ENCODE results near the gene TTLL8. TPM values are rescaled to one million over a fixed set of nuclear protein-coding genes. Genes with fewer than 3 reads are reported as not detected.
A peak's percentile ranks its signal among the peaks of the same experiment; 100 is the strongest.
"Not testable (repeated sequence)": the region's sequence is repeated elsewhere in the genome, so short reads cannot be mapped to it uniquely, and the experiment has no call there.

TTLL8 gene
- not detected for polyA plus RNA-seq (2013, experiment 1 of 2; ENCODE audit: insufficient read length)
- not detected for polyA plus RNA-seq (2013, experiment 2 of 2; ENCODE audit: insufficient read length)

- no peak for DNase-seq
These were observed at the start of gene TTLL8 for GRCh38 chr22:50058061-50058905. Gene TTLL8, minus strand, starts transcription at chr22:50058298.

DNA sequence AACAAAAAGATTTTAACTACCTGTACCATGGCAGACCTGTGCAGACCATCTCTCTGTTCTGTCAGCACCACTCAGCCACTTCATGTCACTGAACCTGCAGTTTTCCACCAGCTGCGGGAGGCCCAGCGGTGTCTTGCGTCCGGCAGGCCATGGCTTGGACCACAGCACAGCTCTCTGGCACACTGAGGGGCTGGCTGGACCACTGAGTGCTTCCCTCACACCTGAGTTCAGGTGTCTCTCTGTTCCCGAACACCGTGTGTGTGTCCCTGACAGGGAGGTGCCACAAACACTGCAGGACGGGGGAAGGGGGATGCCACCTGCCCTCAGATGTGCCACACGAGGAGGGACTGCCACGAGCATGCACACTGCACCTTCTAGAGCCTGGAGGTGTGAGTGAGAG, 49.4 kb upstream of the TTLL8 start:
- no peak for DNase-seq

GRCh38 chr22:50105208-50106100, 47.4 kb upstream of the TTLL8 start:
- peak; percentile 61 for DNase-seq

GRCh38 chr22:50104141-50104544, 46.0 kb upstream of the TTLL8 start:
- no peak for DNase-seq

GRCh38 chr22:50102946-50103345, 44.8 kb upstream of the TTLL8 start:
- DNase-seq: no peak

DNA sequence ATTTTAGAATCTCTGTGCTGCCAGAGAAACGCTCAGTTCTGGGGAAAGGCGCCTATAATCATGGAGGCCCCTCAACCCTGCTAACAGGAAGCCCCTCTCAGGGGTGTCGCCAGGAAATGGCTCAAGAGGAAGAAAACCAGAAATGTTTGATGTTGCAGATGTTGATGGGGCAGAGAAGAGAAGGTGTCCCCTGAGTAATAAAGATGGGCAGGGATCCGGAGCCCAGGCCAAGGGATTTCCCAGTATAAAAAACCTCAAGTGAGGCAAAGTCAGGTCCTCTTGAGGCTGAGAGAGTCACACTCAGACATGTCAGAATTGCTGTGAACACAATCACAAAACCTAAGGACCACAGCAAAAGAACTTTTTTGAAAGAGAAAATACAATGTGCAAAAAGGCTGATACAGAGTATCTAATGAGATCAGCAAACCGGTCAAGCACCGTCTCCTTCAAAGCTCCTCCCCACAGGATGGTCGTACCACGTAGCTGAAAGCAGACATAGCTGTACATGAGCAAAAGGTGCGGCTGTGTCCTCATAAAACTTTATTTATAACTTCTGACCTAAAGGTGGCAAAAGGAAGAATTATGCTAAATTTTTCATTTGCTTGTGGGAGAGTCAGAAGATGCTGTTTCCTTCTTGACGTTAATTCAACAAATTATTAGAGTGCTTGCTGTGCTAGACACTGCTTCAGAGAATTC, 43.9 kb upstream of the TTLL8 start:
- DNase-seq: no peak

- DNase-seq: no peak
These were observed 40.0 kb upstream of the TTLL8 start for GRCh38 chr22:50098052-50098451.

DNA sequence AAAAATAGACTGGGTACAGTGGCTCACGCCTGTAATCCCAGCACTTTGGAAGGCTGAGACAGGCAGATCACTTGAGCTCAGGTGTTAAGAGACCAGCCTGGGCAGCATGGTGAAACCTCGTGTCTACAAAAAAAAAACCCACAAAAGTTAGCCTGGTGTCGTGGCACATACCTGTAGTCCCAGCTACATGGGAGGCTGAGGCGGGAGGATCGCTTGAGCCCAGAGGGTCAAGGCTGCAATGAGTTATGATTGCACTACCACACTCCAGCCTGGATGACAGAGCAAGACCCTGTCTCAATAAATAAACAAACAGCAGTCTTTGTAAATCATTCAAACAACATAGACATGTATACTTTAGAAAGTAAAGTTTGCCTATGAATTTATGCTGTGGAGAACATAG, 34.2 kb upstream of the TTLL8 start:
- DNase-seq: no peak

- DNase-seq: no peak
These were observed 33.1 kb upstream of the TTLL8 start for GRCh38 chr22:50091092-50091768.

DNA sequence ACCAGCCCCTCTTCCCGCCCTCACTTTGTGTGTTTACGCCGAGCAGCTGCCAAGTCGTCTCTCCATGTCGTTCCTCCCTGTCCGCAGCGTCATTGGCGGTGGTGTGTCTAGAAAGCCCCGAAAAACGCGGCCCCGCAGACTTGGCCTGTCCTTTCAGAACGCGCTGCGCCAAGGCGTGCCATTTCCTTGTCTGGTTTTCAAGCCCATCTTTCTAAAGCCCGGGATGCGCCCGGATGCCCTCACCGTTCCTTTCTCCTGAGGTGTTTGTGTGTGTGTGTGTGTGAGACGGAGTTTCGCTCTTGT, 32.3 kb upstream of the TTLL8 start:
- DNase-seq: no peak

DNA sequence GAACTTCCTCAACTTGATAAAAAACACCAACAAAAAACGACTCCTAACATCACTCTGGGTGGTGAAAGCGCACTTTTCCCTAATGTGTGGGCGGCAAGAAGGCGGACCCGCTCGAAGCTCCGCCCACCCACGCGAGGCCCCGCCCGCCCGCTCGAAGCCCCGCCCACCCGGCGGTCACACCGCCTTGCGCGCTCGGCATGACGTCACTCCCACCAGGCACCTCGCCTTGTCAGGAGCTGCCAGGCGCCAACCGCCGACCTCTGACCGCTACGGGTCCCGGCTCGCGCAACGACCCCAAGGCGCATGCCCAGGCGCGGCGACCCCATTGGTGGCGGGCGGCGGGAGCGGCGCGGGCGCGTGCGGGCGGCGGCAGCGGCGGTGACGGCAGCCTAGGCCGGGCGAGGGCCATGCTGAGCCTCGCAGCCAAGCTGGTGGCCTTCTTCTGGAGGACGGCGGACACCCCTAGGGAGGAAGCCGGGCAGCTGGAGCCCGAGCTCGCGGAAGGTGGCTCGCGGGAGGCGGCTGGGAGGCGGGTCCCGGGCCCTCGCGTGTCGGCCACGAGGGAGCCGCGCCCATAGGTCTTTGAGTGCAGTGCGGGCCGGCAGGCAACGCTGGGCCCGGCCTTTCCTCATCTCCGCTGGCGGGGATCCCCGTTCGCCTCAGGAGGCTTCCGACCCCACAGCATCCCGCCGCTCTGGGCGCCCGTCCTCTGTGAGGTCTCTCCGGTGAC, 31.7 kb upstream of the TTLL8 start, which contains the start of gene MOV10L1:
MOV10L1 (plus strand) TSS at position 325 of the 730 bp plus-strand sequence; CDS start at position 408, 83 bp downstream.
- DNase-seq: peak; percentile 34

DNA sequence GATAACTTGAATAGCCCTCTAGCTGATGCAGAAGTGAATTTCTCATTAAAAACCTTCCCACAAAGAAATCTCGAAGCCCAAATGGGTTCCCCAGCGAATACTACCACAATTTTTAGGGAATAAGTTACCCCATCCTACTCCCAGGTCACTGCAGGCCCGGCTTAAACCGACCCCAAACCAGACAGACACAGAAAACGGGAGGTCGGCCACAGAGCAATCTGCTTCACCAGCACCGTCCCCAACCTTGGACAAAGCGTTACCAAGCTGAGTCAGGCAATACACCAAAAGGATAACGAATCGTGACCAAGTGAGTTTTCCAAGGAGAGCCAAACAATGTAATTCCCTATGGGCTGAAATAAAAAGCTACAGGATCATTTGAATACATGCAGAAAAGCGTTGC, 31.1 kb upstream of the TTLL8 start:
- no peak for DNase-seq

GRCh38 chr22:50088096-50088495, 30.0 kb upstream of the TTLL8 start:
- no peak for DNase-seq

DNA sequence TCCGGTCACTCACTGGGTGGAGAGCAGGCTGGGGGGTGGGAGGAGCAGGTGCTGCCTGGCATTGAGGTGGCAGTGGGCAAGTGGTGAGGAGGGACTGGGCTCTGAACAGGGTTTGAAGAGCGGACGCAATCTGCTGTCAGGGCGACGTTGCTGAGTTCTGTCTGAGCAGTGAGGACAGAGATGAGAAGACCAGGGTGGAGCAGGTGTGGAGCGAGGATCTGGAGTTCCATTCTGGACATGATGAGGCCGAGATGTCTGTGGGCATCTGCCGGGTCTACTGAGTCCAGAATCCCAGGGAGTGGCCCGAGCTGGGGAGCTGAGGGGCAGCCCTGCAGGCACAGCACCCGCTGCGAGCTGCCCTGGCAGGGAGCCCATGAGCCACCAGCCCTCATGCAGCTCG, 29.5 kb upstream of the TTLL8 start:
- no peak for DNase-seq

DNA sequence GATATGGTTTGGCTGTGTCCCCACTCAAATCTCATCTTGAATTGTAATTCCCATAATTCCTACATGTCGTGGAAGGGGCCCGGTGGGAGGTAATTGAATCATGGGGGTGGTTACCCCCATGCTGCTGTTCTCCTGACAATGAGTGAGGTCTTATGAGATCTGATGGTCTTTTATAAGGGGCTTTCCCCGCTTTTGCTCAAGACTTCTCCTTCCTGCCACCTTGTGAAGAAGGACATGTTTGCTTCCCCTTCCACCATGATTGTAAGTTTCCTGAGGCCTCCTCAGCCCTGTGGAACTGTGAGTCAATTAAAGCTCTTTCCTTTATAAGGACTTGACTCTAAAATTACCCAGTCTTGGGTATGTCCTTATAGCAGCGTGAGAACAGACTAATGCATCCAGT, 28.9 kb upstream of the TTLL8 start:
- not testable (repeated sequence) for DNase-seq

GRCh38 chr22:50086526-50086925, 28.4 kb upstream of the TTLL8 start:
- peak; percentile 42 for DNase-seq

DNA sequence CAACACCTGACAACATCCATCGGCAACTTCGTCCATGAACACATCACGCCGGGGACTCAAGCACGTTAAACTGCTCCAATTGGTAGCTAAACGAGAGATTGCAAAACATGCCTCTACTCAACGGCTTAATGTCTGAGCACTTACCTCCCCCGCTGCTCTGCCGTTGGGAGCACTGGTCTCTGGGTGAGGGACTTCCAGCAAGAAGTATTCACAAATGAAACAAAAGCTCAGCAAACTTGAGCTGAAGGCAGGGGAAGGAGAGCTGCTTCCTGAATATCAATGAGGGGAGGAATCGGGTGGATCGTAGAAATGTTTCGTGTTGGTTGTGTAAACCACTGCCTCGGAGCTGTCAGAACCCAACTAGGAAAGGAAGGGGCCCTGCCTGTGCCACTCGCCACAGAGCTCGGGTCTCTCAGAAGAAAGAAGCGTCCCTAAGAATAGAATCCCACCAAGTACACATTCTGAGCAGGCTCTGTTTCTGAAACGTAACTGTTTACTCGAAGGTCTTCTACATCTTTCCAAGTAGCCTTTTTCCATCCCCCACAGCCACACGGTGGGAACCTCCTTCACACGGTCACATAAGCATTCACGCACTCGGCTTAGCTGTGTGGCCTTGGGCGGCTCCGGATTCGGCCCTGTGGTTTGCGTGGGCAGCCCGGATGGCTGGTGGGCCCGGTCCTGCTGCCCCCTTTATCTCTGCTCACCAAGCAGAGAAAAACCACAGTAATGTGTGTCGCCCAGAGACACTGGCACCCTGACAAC, 27.3 kb upstream of the TTLL8 start, which contains the start of gene MLC1:
MLC1 (minus strand) TSS at position 216 of the 762 bp plus-strand sequence. CDS start 524 bp downstream, outside the sequence.
- no peak for DNase-seq

DNA sequence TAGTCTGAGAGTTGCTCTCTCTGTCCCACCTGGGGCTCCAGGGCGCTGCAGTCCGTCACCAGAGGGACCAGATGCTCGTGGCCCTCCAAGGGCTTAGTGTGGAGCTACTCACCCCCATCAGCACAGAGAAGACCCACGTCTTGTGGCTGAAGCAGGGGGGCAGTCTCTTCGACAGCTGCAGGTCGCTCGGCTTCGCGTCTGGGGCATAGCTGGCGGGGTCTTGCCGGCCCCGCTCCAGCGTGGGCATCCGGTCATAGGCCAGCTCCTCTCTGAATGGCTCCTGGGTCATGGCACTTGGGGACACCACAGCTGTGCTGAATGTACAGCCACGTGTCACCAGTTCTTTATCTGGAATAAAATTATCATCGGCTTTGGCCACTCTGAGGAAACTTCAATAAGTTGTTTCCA, 26.5 kb upstream of the TTLL8 start:
- DNase-seq: no peak

DNA sequence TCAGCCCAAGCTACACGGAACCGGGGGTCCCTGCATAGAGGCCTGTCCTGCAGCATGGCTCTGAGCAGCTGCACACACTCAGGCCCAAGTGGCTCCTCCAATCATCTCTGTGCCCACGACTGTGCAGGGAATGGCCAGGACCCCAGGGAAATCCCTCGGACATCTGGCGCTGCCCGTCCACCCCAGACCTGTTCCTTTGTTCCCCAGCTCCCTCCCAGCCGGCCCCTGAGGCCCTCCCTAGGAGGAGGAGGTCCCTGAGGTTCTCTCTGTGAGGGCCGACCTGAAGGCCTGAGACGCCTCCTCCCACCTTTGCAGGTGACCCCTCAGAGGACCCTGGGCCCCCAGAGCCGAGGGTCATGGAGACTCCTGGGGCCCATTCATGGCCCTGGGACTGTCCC, 26.0 kb upstream of the TTLL8 start:
- no peak for DNase-seq

GRCh38 chr22:50083462-50084079, 25.5 kb upstream of the TTLL8 start:
- DNase-seq: no peak
